Smooth muscle cell (in vitro differentiated cells): ENCODE data around the gene SGTA. TPM values are rescaled to one million over a fixed set of nuclear protein-coding genes. Genes with fewer than 3 reads are reported as not detected.

Experiments
- DNase-seq: peaks from one replicate; lab custom pipeline; 2025; ENCODE audit not compliant: unreplicated experiment; lab: John Stamatoyannopoulos, UW
- H2AFZ ChIP-seq: fragments of 200-600 bp; sonication (generic); 2 replicates; pipeline ENCODE4 v1.6.0; 2016; ENCODE audit warnings: antibody characterized with exemption, low read depth, mild to moderate bottlenecking
- H3F3A ChIP-seq: fragments of 200-600 bp; sonication (generic); 2 replicates; pipeline ENCODE4 v1.6.0; 2017; ENCODE audit warnings: antibody characterized with exemption, low read depth
- H3K27ac ChIP-seq: fragments of 200-600 bp; sonication (generic); 2 replicates; pipeline ENCODE4 v1.5.1; 2016; ENCODE audit warnings: low read depth, mild to moderate bottlenecking
- H3K27me3 ChIP-seq: fragments of 200-600 bp; sonication (generic); 2 replicates; pipeline ENCODE4 v1.6.1; 2016; ENCODE audit warnings: low read depth, mild to moderate bottlenecking
- H3K36me3 ChIP-seq: fragments of 200-600 bp; sonication (generic); 2 replicates; pipeline ENCODE4 v1.5.1; 2016; ENCODE audit warnings: low read depth
- H3K4me1 ChIP-seq: fragments of 200-600 bp; sonication (generic); 2 replicates; pipeline ENCODE4 v1.5.1; 2016; ENCODE audit warnings: low read depth
- H3K4me2 ChIP-seq: fragments of 200-600 bp; sonication (generic); 2 replicates; pipeline ENCODE4 v1.6.0; 2016; ENCODE audit warnings: mild to moderate bottlenecking
- H3K4me3 ChIP-seq: fragments of 200-600 bp; sonication (generic); 2 replicates; pipeline ENCODE4 v1.5.1; 2016; ENCODE audit warnings: mild to moderate bottlenecking
- H3K79me2 ChIP-seq: fragments of 200-600 bp; sonication (generic); 2 replicates; pipeline ENCODE4 v1.6.0; 2016; ENCODE audit warnings: low read depth, mild to moderate bottlenecking
- H3K9ac ChIP-seq: fragments of 200-600 bp; sonication (generic); 2 replicates; pipeline ENCODE4 v1.6.0; 2016; ENCODE audit warnings: low read depth
- H3K9me3 ChIP-seq: fragments of 200-600 bp; sonication (generic); replicated peaks from 2 replicates; pipeline ENCODE4 v1.5.1; 2016; ENCODE audit warnings: low read depth
- H4K20me1 ChIP-seq: fragments of 200-600 bp; sonication (generic); 2 replicates; pipeline ENCODE4 v1.6.0; 2016; ENCODE audit warnings: low read depth
- WGBS: methylation state at CpG from one replicate; pipeline ENCODE4 v1.1.7; 2016; ENCODE audit warnings: low lambda C conversion rate; 5-methylcytosine and 5-hydroxymethylcytosine counted together
- polyA plus RNA-seq: library from polyadenylated mRNA; unstranded; fragments of >200 nt; fragmentation: Nextera tagmentation; extraction: Ambion mirVana; gene quantifications from 2 replicates; pipeline ENCODE4 v1.2.1, GENCODE V29; 2016
- total RNA-seq: library from RNA; depleted of rRNA; stranded (reverse); fragments of >200 nt; gene quantifications from 2 replicates; pipeline ENCODE4 v1.2.3, GENCODE V29; 2014
- TF ChIP-seq, protein P1 (sequence below): fragments of 200-600 bp; sonication (generic); IDR thresholded peaks from 2 replicates; pipeline ENCODE4 v1.5.1; 2017; ENCODE audit warnings: borderline replicate concordance, mild to moderate bottlenecking, antibody characterized with exemption; ENCODE audit not compliant: insufficient read depth, poor library complexity, severe bottlenecking

SGTA gene
- total and polyA plus RNA-seq, 2 experiments from 2014 or later = 34.4 to 71.2 TPM

DNA sequence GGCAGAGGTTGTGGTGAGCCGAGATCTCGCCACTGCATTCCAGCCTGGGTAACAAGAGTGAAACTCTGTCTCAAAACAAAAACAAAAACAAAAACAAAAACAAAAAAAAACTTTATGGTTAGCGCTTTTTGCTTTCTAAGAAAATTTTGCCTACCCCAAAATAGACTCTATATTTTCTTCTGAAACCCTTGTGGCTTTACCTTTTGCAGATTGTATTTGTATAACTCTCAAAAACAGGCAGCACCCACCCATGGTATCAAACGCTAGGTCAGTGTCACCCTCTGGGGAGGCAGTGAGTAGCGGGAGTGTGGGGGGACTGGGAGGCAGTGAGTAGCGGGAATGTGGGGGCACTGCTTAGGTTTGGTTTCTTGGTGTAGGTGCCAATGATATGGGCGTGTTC lies 35.7 kb downstream of the SGTA start:
- Histone ChIP-seq H3K4me3 (no peak overlapping the region), H3F3A (no peaks in the 10 kb centered on the region), H3K4me2 (no peak overlapping the region), H3K79me2 (no peaks in the 10 kb centered on the region), H3K4me1 (no peaks in the 10 kb centered on the region), H3K27me3 (peaks cover 6% of the 10 kb centered on the region), H3K9ac (no peak overlapping the region), H3K9me3 (no peaks in the 10 kb centered on the region), H3K36me3 (no peaks in the 10 kb centered on the region), H3K27ac (no peak overlapping the region), H2AFZ (no peak overlapping the region), H4K20me1 (no peaks in the 10 kb centered on the region)
- TF ChIP-seq, protein P1, sequence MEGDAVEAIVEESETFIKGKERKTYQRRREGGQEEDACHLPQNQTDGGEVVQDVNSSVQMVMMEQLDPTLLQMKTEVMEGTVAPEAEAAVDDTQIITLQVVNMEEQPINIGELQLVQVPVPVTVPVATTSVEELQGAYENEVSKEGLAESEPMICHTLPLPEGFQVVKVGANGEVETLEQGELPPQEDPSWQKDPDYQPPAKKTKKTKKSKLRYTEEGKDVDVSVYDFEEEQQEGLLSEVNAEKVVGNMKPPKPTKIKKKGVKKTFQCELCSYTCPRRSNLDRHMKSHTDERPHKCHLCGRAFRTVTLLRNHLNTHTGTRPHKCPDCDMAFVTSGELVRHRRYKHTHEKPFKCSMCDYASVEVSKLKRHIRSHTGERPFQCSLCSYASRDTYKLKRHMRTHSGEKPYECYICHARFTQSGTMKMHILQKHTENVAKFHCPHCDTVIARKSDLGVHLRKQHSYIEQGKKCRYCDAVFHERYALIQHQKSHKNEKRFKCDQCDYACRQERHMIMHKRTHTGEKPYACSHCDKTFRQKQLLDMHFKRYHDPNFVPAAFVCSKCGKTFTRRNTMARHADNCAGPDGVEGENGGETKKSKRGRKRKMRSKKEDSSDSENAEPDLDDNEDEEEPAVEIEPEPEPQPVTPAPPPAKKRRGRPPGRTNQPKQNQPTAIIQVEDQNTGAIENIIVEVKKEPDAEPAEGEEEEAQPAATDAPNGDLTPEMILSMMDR = no peak
- 87% methylated on average over 7 of the region's 7 CpGs for WGBS
- DNase-seq = no peak

DNA sequence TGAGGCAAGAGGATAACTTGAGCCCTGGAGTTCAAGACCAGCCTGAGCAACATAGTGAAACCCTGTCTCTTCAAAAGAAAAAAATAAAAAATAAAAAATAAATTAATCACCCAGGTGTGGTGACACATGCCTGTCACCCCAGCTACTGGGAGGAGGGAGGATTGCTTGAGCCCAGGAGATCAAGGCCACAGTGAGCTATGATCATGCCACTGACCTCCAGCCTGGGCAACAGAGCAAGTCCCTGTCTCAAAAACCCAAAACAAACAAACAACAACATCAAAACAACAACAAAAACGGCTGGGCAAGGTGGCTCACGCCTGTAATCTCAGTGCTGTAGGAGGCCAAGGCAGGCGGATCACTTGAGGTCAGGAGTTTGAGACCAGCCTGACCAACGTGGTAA lies 39.0 kb downstream of the SGTA start:
- Histone ChIP-seq H3K4me3 (no peak overlapping the region), H3K9ac (no peak overlapping the region), H3K27me3 (peaks cover 6% of the 10 kb centered on the region), H3K4me2 (no peak overlapping the region), H3K79me2 (no peaks in the 10 kb centered on the region), H3F3A (no peaks in the 10 kb centered on the region), H4K20me1 (no peaks in the 10 kb centered on the region), H2AFZ (no peak overlapping the region), H3K9me3 (no peaks in the 10 kb centered on the region), H3K27ac (no peak overlapping the region), H3K36me3 (no peaks in the 10 kb centered on the region), H3K4me1 (no peaks in the 10 kb centered on the region)
- WGBS = 43% methylated on average over 4 of the region's 4 CpGs
- TF ChIP-seq, protein P1 = no peak
- DNase-seq = no peak

DNA sequence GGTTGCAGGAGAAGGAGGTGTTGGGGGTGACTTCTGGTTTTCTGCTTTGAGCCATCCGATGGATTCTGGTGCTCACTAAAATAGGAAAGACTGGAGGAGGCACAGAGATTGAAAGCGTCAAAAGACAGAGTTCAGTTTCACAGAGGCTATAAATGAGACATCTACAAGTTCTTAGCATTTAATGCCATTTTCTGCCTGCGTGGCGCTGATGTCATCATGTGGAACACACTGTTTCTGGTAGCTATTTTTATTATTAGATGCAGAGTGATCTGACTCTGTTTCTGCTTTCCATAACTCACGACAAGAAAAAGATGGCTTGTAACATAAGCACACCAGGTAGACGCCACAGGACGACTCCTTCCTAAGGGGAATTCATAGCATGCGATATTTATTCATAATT lies 40.0 kb downstream of the SGTA start:
- Histone ChIP-seq H3K9ac (no peak overlapping the region), H2AFZ (no peak overlapping the region), H3K4me3 (no peak overlapping the region), H3K27ac (no peak overlapping the region), H3F3A (no peaks in the 10 kb centered on the region), H3K4me2 (no peak overlapping the region), H3K9me3 (no peaks in the 10 kb centered on the region), H3K27me3 (peaks cover 6% of the 10 kb centered on the region), H4K20me1 (no peaks in the 10 kb centered on the region), H3K79me2 (no peaks in the 10 kb centered on the region), H3K36me3 (no peaks in the 10 kb centered on the region), H3K4me1 (no peaks in the 10 kb centered on the region)
- 77% methylated on average over 8 of the region's 8 CpGs for WGBS
- DNase-seq = no peak
- TF ChIP-seq, protein P1 = no peak

DNA sequence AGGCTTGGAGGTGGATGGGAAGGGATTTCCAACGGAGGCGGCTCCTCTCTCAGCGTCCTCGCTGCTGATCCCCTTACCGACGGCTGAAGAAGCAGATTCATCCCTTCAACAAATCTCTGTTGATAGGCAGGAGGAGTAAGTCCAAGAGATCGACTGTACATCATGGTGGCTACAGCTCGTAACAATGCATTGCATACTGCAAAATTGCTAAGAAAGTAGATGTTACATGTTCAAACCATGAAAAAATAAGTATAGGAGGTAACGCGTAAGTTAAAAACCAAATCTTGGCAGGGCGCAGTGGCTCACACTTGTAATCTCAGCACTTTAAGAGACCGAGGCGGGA lies 42.8 kb downstream of the SGTA start:
- Histone ChIP-seq H3K79me2 (no peaks in the 10 kb centered on the region), H3K9ac (no peak overlapping the region), H3K36me3 (peaks cover 4% of the 10 kb centered on the region), H2AFZ (no peak overlapping the region), H3K4me1 (no peaks in the 10 kb centered on the region), H3F3A (no peaks in the 10 kb centered on the region), H4K20me1 (no peaks in the 10 kb centered on the region), H3K4me3 (no peak overlapping the region), H3K27me3 (peaks cover 4% of the 10 kb centered on the region), H3K4me2 (no peak overlapping the region), H3K9me3 (no peaks in the 10 kb centered on the region), H3K27ac (no peak overlapping the region)
- TF ChIP-seq, protein P1 = no peak
- 53% methylated on average over 13 of the region's 13 CpGs for WGBS
- no peak for DNase-seq
